Left ventricle myocardium superior (tissue), 1 donor: ENCODE measurements around the gene PIGP. TPM values are rescaled to one million over a fixed set of nuclear protein-coding genes. Genes with fewer than 3 reads are reported as not detected.

Experiments
- total RNA-seq: library from RNA; stranded (reverse); fragmentation: NEBNext Ultra II Directional; extraction: Animal tissue kit (Norgen Biotek cat#: 25700); gene quantifications from one replicate; pipeline ENCODE4 v1.2.1, GENCODE V29; 2021
- donor health status: DM: no; HTN: yes; CAD: no; lungs with severe emphysema.

Gene PIGP
- total RNA-seq, 1 donor from 2014 or later: 36.8 TPM

Other genes starting within 250 kb of the PIGP start
- 6.2 TPM for gene HLCS, start 106.4 kb downstream of the PIGP start, total RNA-seq
- not detected for gene RIPPLY3, start 66.4 kb downstream of the PIGP start, total RNA-seq
- gene TTC3, start 183 bp upstream of the PIGP start, total RNA-seq: 37.0 TPM
- gene VPS26C, start 194.3 kb upstream of the PIGP start, total RNA-seq: 49.9 TPM